ENCODE results near the gene TM2D3. TPM values are rescaled to one million over a fixed set of nuclear protein-coding genes. Genes with fewer than 3 reads are reported as not detected.

TM2D3 gene
- total RNA-seq, 1 experiment from 2014 or later = 34.7 TPM

DNA sequence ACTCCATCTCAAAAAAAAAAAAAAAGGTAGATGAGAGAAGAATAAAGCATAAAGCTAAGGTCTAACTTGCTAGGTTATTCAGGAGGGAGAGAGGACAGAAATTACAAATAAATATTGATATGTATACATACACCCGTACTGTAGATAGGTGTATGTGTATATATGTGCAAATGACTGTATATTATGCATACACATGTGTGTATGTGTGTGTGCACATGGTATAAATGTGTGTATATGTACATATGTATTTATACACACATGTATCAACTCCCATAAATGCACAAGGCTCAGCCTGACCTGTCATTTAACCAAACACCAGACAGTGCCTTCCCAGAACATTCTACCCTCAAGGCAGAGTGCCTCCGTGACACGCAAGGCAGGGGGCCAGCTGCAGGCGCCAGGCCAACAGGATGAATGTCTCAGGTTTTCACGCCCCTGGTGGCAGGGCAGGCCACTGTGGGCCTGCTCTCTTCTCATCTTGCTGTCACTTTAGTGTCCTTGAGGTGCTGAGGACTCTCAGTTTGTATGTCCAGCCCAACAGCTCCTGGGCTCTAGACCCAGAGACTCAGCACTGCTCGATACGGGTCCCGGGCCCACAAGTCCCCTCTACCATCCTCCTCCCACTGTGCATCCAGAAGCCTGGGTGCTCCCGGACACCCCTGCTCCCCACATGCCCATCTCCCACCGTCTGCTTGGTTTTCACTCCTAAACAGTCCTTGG is 40.4 kb downstream of the TM2D3 start:
- CTCF ChIA-PET = interaction anchor here (0.6 kb wide), 1 partner anchor 55 kb away, joined by 3 read pairs; no protein-coding TSS in a partner anchor
- H3K4me1 Mint-ChIP-seq (ENCODE audit: low read depth, unreplicated experiment) = peaks cover 17% of the 10 kb centered on the region

DNA sequence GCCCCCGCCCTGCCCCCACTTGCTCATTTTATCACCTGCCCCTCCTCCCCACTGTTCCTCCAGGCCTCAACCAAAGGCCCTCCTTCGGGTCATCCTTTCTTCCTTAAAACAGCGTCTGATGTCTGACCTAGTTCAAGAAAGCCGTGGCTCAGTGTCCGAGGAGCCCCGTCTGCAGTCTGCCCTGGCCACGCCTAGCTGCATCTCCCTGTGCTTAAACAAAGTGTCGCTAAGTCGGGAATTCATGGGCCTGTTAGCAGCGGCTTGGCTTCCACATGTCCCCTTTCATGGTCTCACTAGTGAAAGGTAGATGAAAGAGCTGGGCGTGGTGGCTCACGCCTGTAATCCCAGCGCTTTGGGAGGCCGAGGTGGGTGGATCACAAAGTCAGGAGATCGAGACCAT is 41.2 kb downstream of the TM2D3 start:
- peaks cover 5% of the 10 kb centered on the region for H3K36me3 Mint-ChIP-seq (ENCODE audit: insufficient read depth, unreplicated experiment)
- H3K9me3 Mint-ChIP-seq (ENCODE audit: unreplicated experiment) = no peaks in the 10 kb centered on the region
- Histone ChIP-seq H3K36me3 (ENCODE audit: control insufficient read depth, insufficient read depth, low read length) (no peaks in the 10 kb centered on the region), H3K4me3 (ENCODE audit: low read depth, low read length) (no peak overlapping the region), H3K9me3 (no peaks in the 10 kb centered on the region), H3K27me3 (replicated peaks; ENCODE audit: control insufficient read depth, insufficient read depth, low read length) (no peaks in the 10 kb centered on the region), H3K4me1 (peaks cover 7% of the 10 kb centered on the region; the same call in 1 of the 2 replicates)
- TF ChIP-seq CTCF (IDR thresholded peaks at IDR 0.05; ENCODE audit: insufficient read depth in 1 of 2, low read depth in 1 of 2, low read length in 1 of 2, severe bottlenecking in 1 of 2, unreplicated experiment in 1 of 2) = no peak
- no peaks in the 10 kb centered on the region for H3K27me3 Mint-ChIP-seq (ENCODE audit: insufficient read depth, unreplicated experiment)
- CTCF ChIA-PET = no interaction called here
- H3K4me1 Mint-ChIP-seq (ENCODE audit: low read depth, unreplicated experiment) = peaks cover 9% of the 10 kb centered on the region
- intact Hi-C loops (cut with micrococcal nuclease; ENCODE audit: unreplicated experiment) = no loop called here
- DNase-seq = no peak
- H3K27ac Mint-ChIP-seq (ENCODE audit: unreplicated experiment) = no peak overlapping the region
- no TSS peak for BruUV-seq (replicated peaks)
- no peak overlapping the region for H3K4me3 Mint-ChIP-seq (ENCODE audit: unreplicated experiment)
- POLR2A ChIA-PET = no interaction called here

More for the DNA sequence above, 40.4 kb downstream of the TM2D3 start:
- H3K4me3 ChIP-seq (ENCODE audit: low read depth, low read length) = no peak overlapping the region
- no peaks in the 10 kb centered on the region for H3K9me3 Mint-ChIP-seq (ENCODE audit: unreplicated experiment)
- no TSS peak for BruUV-seq (replicated peaks)
- H3K36me3 ChIP-seq (ENCODE audit: control insufficient read depth, insufficient read depth, low read length) = no peaks in the 10 kb centered on the region
- no peak for TF ChIP-seq CTCF (IDR thresholded peaks at IDR 0.05; ENCODE audit: insufficient read depth in 1 of 2, low read depth in 1 of 2, low read length in 1 of 2, severe bottlenecking in 1 of 2, unreplicated experiment in 1 of 2)
- H3K27me3 Mint-ChIP-seq (ENCODE audit: insufficient read depth, unreplicated experiment) = no peaks in the 10 kb centered on the region
- peaks cover 6% of the 10 kb centered on the region for H3K36me3 Mint-ChIP-seq (ENCODE audit: insufficient read depth, unreplicated experiment)
- H3K9me3 ChIP-seq = no peaks in the 10 kb centered on the region
- POLR2A ChIA-PET = no interaction called here
- no peak for DNase-seq
- peaks cover 11% of the 10 kb centered on the region; the same call in 1 of the 2 replicates for H3K4me1 ChIP-seq
- no peak overlapping the region for H3K27ac Mint-ChIP-seq (ENCODE audit: unreplicated experiment)
- no peaks in the 10 kb centered on the region for H3K27me3 ChIP-seq (replicated peaks; ENCODE audit: control insufficient read depth, insufficient read depth, low read length)
- no peak overlapping the region for H3K4me3 Mint-ChIP-seq (ENCODE audit: unreplicated experiment)
- intact Hi-C loops (cut with micrococcal nuclease; ENCODE audit: unreplicated experiment) = no loop called here

DNA sequence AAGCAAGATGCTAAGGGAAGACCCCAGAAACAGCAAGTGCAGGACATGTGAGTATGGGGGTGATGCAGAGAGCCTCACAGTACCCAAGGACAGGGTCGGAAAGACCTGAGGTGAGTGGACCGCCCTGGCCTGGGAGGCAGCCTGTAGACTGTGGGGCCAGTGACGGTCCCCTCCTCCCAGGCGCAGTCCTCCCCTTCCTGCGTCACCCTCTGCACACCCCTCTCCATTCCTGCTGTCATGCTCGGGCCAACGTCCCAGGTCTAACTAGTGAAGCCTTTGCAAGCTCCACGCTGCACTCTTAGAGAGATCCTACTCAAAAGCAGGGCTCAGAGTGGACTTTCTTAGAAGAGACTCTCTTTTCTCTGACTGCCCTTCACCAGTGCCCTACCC is 41.6 kb downstream of the TM2D3 start:
- CTCF ChIA-PET = no interaction called here
- Histone ChIP-seq H3K4me3 (ENCODE audit: low read depth, low read length) (no peak overlapping the region), H3K9me3 (no peaks in the 10 kb centered on the region), H3K27me3 (replicated peaks; ENCODE audit: control insufficient read depth, insufficient read depth, low read length) (no peaks in the 10 kb centered on the region), H3K4me1 (0 out of 2 replicates have a peak, but pooled peaks cover 3% of the 10 kb centered on the region), H3K36me3 (ENCODE audit: control insufficient read depth, insufficient read depth, low read length) (no peaks in the 10 kb centered on the region)
- DNase-seq = no peak
- intact Hi-C loops (cut with micrococcal nuclease; ENCODE audit: unreplicated experiment) = no loop called here
- Mint-ChIP-seq H3K36me3 (ENCODE audit: insufficient read depth, unreplicated experiment) (peaks cover under 1% of the 10 kb centered on the region), H3K4me3 (ENCODE audit: unreplicated experiment) (no peak overlapping the region), H3K27ac (ENCODE audit: unreplicated experiment) (no peak overlapping the region), H3K4me1 (ENCODE audit: low read depth, unreplicated experiment) (peaks cover 6% of the 10 kb centered on the region), H3K9me3 (ENCODE audit: unreplicated experiment) (no peaks in the 10 kb centered on the region), H3K27me3 (ENCODE audit: insufficient read depth, unreplicated experiment) (no peaks in the 10 kb centered on the region)
- TF ChIP-seq CTCF (IDR thresholded peaks at IDR 0.05; ENCODE audit: insufficient read depth in 1 of 2, low read depth in 1 of 2, low read length in 1 of 2, severe bottlenecking in 1 of 2, unreplicated experiment in 1 of 2) = no peak
- BruUV-seq (replicated peaks) = no TSS peak
- POLR2A ChIA-PET = no interaction called here
